ENCODE measurements around the gene HBP1.
"Not testable (repeated sequence)": the region's sequence is repeated elsewhere in the genome, so short reads cannot be mapped to it uniquely, and the experiment has no call there.

DNA sequence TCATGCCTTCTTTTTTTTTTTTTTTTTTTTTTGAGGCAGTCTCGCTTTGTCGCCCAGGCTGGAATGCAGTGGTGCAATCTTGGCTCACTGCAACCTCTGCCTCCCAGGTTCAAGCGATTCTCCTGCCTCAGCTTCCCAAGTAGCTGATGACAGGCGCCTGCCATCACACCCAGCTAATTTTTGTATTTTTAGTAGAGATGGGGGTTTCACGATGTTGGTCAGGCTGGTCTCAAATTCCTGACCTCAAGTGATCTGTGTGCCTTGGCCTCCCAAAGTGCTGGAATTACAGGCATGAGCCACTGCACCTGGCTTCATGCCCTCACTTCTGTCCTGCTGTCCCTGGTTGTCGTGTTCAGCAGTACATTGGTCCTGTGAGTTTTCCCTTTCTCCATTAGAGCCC is 52.0 kb downstream of the HBP1 start:
- TF ChIP-seq EZH2 (IDR thresholded peaks at IDR 0.05; ENCODE audit: borderline replicate concordance, insufficient read depth, low read length, poor library complexity, severe bottlenecking) = not testable (repeated sequence)
- TF ChIP-seq, protein P1, sequence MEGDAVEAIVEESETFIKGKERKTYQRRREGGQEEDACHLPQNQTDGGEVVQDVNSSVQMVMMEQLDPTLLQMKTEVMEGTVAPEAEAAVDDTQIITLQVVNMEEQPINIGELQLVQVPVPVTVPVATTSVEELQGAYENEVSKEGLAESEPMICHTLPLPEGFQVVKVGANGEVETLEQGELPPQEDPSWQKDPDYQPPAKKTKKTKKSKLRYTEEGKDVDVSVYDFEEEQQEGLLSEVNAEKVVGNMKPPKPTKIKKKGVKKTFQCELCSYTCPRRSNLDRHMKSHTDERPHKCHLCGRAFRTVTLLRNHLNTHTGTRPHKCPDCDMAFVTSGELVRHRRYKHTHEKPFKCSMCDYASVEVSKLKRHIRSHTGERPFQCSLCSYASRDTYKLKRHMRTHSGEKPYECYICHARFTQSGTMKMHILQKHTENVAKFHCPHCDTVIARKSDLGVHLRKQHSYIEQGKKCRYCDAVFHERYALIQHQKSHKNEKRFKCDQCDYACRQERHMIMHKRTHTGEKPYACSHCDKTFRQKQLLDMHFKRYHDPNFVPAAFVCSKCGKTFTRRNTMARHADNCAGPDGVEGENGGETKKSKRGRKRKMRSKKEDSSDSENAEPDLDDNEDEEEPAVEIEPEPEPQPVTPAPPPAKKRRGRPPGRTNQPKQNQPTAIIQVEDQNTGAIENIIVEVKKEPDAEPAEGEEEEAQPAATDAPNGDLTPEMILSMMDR (IDR thresholded peaks at IDR 0.05; ENCODE audit: poor library complexity, severe bottlenecking) = not testable (repeated sequence)

Measured in neural cell (in vitro differentiated cells).